Breast epithelium (tissue), 3 donors: ENCODE measurements around the gene PTPN2.

Experiments
- CTCF ChIP-seq, 3 donors: fragments of 450-650 bp; IDR thresholded peaks; one replicate each; pipeline ENCODE4 v1.5.1; 2016 to 2017; ENCODE audit warnings: antibody characterized with exemption in 3 of 3, mild to moderate bottlenecking in 3 of 3, moderate library complexity in 3 of 3
- POLR2AphosphoS5 ChIP-seq, 3 donors: sonication (generic); formaldehyde crosslinking; IDR thresholded peaks; one replicate each; pipeline ENCODE4 v1.6.1; 2017; ENCODE audit warnings: antibody characterized with exemption in 3 of 3

GRCh38 chr18:12852566-12853315 is 31.3 kb downstream of the PTPN2 start:
- TF ChIP-seq CTCF (IDR thresholded peaks at IDR 0.05) (no peak), POLR2AphosphoS5 (IDR thresholded peaks at IDR 0.05) (no peak)
